ENCODE data around the gene MEGF11.

DNA sequence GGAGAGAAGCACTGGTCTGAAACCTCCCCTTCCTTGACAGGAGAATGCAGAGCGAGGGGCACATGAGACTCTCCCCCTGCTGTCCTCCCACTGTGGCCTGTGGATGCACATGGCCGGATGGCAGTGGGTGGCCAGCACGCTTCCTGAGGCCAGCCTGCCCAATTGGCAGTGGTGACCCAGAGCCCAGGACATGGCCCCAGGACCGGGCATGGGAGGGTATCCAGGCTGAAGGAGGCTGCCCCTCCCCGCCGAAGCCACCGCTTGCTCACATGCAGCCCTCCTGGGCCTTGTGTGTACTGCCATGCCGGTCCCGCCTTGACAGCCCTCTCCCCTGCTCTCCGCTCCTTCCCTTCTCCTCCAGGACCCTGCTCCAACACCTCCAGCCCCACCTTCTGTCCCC is 100.9 kb downstream of the MEGF11 start:
- TF ChIP-seq, protein P1, sequence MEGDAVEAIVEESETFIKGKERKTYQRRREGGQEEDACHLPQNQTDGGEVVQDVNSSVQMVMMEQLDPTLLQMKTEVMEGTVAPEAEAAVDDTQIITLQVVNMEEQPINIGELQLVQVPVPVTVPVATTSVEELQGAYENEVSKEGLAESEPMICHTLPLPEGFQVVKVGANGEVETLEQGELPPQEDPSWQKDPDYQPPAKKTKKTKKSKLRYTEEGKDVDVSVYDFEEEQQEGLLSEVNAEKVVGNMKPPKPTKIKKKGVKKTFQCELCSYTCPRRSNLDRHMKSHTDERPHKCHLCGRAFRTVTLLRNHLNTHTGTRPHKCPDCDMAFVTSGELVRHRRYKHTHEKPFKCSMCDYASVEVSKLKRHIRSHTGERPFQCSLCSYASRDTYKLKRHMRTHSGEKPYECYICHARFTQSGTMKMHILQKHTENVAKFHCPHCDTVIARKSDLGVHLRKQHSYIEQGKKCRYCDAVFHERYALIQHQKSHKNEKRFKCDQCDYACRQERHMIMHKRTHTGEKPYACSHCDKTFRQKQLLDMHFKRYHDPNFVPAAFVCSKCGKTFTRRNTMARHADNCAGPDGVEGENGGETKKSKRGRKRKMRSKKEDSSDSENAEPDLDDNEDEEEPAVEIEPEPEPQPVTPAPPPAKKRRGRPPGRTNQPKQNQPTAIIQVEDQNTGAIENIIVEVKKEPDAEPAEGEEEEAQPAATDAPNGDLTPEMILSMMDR (IDR thresholded peaks at IDR 0.05; ENCODE audit: low read depth, low read length): no peak
- no peak for TF ChIP-seq EZH2phosphoT487 (IDR thresholded peaks at IDR 0.05; ENCODE audit: low read depth)

Measured in OCI-LY3 (cell line).